ENCODE data around the gene EIF4E1B.

DNA sequence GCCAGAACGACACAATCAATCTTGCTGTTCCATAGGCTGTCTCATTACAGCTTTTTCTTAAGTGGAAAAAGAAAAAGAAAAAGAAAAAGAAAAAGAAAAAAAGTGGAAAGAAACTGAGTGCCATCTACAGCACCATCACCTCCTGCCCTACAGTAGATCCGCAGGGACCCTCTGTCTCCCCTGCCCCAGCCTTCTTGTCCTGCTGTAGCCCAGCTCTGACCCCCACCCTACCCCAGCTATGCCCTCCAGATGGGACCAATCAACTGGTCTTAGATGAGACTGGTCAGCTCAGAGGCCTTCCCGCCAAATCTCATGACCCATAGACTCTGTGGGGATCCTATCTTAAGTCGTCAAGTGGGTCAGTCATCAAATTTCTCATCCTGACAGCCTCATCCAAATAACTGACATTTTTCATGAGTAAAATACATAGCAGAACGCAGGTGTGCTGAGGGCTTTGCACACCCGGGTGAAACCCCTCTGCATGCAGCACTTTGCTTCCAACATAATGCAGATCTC is 51.6 kb downstream of the EIF4E1B start:
- TF ChIP-seq, protein P1, sequence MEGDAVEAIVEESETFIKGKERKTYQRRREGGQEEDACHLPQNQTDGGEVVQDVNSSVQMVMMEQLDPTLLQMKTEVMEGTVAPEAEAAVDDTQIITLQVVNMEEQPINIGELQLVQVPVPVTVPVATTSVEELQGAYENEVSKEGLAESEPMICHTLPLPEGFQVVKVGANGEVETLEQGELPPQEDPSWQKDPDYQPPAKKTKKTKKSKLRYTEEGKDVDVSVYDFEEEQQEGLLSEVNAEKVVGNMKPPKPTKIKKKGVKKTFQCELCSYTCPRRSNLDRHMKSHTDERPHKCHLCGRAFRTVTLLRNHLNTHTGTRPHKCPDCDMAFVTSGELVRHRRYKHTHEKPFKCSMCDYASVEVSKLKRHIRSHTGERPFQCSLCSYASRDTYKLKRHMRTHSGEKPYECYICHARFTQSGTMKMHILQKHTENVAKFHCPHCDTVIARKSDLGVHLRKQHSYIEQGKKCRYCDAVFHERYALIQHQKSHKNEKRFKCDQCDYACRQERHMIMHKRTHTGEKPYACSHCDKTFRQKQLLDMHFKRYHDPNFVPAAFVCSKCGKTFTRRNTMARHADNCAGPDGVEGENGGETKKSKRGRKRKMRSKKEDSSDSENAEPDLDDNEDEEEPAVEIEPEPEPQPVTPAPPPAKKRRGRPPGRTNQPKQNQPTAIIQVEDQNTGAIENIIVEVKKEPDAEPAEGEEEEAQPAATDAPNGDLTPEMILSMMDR (IDR thresholded peaks at IDR 0.05): no peak
- TF ChIP-seq POLR2A (IDR thresholded peaks at IDR 0.05) (no peak), POLR2AphosphoS5 (IDR thresholded peaks at IDR 0.05) (no peak), EP300 (IDR thresholded peaks at IDR 0.05) (no peak)
